HG03139 (cell line): ENCODE data around the gene KRT71.

Source experiments
- ATAC-seq: cut with Tn5 transposase; IDR thresholded peaks from one replicate; pipeline ENCODE4 v1.9.1; 2021; ENCODE audit not compliant: unreplicated experiment

Gene KRT71

DNA sequence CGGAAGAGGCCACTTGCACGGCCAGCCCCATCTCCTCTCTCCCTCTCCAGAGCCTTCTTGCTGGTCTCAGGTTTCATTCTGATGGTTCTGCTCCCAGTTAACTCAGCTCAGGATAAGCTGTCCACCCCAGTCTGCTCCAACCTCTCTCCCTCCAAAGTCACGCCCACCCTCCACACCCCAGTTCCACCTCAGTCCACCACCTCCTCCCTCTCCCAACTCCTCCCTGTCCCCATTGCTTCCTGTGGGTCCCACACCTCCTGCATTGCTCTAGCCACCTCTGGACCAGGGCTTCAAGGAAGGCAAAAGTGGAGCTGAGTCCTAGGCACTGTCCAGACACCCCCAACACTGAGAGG is 13.1 kb downstream of the KRT71 start:
- ATAC-seq = no peak

GRCh38 chr12:52539083-52539820 is 13.7 kb downstream of the KRT71 start:
- ATAC-seq = no peak

DNA sequence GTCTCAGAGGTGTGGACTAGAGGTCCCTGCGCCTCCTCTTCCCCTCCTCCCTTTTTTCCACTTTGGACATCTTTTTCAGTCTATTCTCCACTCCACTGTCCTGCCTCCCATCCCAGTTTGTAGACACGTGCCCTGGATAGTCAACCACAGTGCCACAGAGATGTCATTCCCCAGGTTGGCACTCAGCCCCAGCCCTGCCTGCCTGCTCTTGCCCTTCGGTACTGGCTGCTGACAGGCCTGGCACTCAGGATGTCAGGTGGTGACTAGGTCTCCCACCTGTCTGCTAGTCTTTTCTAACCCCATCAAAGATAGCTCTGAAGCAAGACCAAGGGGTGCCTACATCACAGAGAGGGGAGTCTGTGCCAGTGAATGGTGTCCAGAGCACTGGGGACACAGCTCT is 15.8 kb downstream of the KRT71 start:
- no peak for ATAC-seq

DNA sequence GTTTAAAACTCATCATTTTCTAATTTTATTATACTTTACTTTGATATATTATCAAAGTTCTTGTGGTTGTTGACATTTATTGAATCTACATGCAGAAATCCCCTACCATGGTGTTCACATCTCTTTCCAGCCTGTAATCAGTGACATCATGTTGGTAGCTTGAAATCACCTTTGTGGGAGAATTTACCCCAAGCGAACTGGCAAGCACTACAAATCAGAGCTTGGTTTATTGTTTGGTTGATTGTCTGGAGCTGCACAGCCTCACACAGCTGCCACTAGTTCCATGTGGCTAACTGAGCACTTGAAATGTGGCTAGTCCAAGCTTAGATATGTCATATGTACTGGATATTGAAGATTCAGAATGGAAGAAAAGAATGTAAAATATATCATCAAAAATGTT is 17.4 kb downstream of the KRT71 start:
- no peak for ATAC-seq

DNA sequence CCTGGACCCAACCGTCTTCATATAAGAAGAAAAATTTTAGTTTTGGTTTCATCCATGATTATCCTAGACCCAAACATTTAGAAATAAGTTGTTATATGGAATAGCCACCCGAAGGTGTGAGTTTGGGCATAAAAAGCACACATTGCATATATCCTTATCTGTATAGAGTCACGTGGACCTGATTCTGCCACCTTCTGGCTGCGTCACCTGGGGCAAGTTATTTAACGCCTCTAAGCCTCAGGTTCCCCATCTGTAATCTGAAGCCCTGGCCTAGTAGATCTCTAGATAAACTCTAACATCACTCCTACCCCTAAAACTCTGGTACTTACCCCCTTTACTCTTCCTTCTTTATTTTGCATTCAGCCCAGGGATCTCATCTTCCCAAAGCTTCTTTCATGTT is 18.5 kb downstream of the KRT71 start:
- ATAC-seq = no peak

DNA sequence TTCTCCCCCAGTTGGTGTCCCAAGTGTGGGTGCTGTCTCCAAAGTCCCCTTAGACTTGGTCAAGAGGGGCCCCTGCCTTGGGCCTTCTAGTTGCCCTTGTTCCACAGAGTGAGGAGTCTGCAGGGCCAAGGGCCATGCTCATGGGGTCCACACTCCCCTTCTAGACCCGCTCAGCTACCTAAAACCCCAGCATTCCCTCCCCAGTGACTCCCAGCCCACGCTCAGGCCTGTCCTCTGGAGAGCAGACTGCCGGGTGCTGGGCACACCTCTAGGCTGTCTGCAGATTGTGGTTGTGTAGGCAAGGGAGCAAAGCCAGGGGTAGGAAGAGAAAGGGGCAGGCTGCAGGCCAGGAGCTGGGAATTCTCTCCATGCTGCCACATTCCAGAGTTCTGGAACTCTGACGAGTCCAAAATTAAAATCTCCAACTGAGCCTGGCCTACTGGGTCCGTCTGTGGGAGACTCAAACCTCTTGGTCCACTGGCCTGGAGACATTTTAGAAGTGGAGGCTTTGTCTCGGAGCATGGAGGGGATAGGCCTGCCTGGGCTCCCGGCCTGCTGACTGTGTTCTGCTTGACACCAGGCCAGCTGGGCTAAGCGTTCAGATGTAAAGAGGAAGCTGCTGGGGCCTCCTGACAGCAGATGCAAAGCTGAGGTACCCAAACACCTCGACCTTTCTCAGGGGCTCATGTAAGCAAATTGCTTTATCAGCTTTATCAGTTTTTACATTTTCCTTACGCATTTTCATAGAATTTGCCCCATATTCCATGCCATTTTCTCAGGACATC is 19.1 kb downstream of the KRT71 start:
- no peak for ATAC-seq

DNA sequence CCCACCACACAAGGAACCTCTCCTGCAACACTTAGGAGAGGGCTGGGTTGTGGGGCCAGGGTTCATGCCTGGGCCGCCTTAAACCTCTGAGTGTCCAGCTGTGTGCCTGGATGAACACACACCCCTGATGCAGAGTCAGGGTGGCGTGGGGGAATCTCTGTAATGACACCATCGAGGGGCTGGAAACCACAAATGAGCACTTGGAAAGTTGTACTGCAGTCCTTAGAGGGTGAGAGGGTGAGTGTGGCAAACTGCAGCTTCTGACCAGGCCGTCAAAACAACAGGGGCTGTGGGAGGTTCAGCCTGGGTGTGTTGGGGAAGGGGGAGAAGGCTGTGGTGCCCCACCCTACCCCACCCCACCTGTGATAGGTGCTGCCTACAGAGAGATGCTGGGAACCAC is 20.3 kb downstream of the KRT71 start:
- no peak for ATAC-seq

DNA sequence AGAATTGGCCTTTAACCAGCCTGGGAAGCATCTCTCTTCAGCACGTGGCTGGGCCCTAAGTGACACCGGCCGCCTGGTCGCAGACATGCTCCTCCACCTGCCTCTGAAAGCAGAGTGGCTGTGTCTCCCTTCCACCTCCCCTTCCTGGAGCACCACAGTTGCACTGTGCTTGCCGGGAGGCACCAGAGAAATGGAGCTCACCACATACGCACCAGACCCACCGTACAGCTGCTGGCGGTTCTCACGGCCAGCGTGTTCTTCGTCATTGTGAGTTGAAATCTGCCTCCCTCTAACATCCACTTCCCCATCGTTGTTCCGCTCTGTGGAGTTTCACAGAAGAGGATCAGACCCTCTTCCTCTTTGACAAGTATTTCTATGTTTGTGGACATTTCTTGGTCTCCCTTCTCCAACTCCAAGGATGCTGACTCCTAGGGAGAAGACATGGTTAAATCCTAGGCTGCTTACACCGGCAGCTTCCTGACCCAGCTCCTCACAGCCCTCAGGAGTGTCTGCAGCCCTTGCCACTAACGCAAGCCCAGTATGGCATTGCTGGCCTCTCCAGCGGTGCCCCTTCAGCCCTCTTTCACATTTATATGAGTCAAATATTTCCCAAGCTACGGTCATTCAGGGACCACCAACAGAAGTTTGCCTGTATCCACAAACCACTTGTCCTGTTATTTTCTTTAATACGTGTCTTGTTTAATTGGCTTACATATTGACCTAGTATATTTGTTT is 21.2 kb downstream of the KRT71 start:
- ATAC-seq = no peak

- no peak for ATAC-seq
These were observed 22.0 kb downstream of the KRT71 start for GRCh38 chr12:52530905-52531304.

DNA sequence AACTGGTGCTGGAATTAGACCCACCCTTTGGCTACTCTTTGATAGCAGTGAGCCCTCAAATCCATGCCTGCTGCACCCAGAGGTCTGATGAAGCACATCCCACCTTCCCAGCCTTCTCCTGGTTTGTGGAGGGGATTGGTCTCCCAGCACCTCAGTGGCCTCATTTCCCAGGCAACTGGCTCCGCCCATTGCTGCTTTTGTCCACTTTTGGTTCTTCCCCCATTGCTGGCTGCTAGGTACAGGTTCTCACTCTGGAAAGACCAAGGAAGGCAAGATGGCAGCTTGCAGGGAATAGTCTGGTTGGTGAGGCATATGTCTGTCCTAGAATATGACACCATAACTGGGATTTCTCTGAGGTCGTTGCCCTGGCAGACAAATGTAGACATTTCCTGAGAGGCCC is 22.6 kb downstream of the KRT71 start:
- no peak for ATAC-seq

GRCh38 chr12:52529846-52530245 is 23.1 kb downstream of the KRT71 start:
- no peak for ATAC-seq

GRCh38 chr12:52529417-52529816 is 23.5 kb downstream of the KRT71 start:
- ATAC-seq = no peak

DNA sequence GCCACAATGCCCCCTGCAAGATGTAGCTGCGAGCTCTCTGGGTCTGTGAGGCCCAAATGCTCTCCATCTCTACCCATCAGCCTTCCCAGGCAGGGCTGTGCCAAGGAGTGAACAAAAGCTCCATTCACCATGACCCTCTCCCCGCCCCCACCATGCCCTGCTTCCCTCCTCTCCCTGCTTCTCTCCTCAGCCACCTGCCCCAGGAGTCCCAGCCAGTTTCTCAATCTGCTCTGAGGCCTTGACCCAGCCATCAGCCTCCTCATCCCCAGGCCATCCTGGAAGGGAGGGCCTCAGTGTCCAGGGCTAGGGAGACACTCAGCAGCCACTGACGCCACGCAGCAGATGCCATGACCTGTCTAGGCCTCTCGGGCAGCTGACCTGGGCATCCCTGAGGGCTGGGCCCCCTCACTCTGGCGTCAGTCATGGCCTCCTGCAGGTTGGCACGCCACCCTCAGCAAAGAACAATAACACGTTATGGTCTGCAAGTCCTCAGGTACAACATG is 24.3 kb downstream of the KRT71 start:
- no peak for ATAC-seq

DNA sequence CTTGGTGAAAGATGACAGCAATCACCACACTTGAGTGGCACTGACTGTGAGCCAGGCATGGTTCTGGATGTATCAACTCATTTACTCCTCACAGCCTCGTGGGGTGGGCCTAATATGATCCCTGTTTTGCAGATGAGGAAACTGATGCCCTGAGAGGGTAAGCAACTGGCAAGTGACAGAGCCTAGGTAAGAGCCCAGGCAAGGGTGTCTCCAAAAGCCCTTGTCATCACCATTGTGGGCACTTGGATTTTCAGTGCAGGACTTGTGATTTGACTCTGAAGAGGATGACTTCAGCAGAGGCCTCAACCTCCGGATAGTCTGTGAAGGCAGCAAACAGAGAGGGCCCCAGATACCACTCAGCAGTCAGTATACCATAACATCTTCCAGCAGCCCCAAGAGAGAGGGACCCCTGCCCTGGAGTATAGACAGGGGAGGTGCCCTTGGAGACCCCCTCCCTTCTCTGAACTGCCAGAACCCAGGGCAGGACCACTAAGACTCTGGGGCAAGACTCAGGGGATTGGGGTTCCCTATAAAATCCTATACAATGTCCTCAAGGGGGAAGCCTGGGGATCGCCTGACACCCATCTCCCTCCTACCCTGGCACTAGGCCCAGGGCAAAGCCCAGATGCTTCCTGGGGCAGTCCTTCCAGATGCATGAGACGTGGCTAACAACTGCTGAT is 25.7 kb downstream of the KRT71 start:
- ATAC-seq = no peak

- no peak for ATAC-seq
These were observed 26.4 kb downstream of the KRT71 start for GRCh38 chr12:52526511-52526951.

DNA sequence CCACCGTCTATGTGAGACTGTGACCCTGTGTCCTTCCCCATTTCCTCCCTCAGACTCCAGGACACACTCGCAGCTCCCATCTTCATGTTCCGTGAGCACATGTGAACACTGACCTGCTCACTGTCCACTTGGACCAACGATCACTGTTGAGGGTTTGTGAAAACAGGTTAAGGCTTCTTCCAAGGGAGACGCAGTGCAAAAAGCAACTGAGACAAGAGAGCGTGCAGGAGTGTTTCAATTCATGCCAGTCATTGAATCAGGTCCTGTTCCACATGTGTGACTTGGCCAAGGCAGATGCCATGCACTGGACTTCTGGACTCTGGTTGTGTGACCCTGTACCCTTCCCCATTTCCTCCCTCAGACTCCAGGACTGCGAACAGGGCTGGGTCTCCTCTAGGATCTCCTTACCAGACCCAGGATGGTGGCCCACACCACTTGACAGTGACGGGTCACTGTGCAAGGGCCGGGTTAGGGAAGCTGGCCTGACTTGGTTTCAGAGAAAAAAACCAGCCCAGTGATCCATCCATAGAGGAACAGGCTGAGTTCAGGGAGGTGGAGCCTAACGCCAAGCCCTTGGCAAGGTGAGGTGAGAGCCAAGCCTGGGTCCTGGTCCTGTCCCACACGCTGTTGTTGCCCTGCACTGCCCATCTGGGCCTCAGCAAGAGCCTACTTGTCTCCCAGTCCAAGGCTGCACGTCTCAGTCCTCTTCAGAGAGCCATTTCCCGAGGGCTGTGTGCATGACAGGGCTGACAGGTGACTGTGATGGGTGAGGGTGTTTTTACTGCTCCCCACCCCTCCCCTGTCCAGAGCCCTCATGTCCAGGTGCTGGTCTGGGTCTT is 27.1 kb downstream of the KRT71 start:
- ATAC-seq = no peak

GRCh38 chr12:52524898-52525591 is 27.9 kb downstream of the KRT71 start:
- ATAC-seq = no peak

DNA sequence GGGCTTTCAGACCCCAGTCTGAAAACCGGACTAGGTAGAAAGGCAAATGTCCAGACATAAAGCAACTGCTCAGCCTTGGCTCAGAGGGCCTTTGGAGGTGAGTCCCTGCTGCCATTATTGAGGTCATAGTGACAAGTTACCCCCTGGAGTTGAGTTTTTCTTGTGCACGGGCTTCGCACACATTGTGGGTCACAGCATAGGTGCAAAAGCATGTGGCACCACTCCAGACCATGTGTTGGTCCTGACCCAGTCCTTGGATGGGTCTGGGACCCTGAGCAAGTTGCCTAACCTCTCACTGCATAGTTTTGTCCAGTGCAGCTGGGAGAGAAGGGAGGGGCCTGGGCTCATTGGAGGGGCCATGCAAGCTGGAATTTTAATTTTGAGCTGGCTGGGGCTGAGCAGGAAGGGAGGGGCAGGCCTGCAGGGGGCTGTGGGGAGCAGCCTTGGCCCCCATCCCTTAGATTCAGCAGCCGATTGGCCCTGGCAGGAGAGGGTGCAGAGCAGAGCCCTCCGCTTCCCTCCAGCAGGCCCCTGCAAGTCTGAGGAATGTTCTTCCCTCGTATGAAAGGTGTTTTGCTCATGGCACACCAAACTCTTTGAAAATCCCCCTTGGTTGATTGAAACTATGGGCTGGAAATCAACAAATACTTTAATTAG is 28.6 kb downstream of the KRT71 start:
- ATAC-seq = no peak

- no peak for ATAC-seq
These were observed 29.1 kb downstream of the KRT71 start for GRCh38 chr12:52523824-52524223.
